Activated CD4-positive, alpha-beta T cell treated with anti-CD3 and anti-CD28 coated beads for 36 hours (primary cell): ENCODE data around the gene FNDC3B. TPM values are rescaled to one million over a fixed set of nuclear protein-coding genes. Genes with fewer than 3 reads are reported as not detected.

Experiments
- ATAC-seq: fragments of 200-7000 bp; cut with Tn5 transposase; one replicate; pipeline ENCODE4 v1.10.0; 2021; ENCODE audit warnings: mild to moderate bottlenecking, moderate library complexity
- CTCF ChIA-PET: fragments of 350-600 bp; sonication (Branson Sonifier 250); formaldehyde crosslinking; loops from one replicate; lab custom pipeline; 2021; ENCODE audit warnings: antibody characterized with exemption; lab: Charles Lee
- POLR2A ChIA-PET: fragments of 350-600 bp; sonication (Branson Sonifier 250); formaldehyde crosslinking; loops from one replicate; lab custom pipeline; 2021; ENCODE audit warnings: antibody characterized with exemption, inconsistent platforms; lab: Charles Lee
- DNase-seq: peaks from one replicate; pipeline ENCODE4 v3.0.0-alpha.2; 2020
- H3K27ac Mint-ChIP-seq: one replicate; pipeline ENCODE4 v1.8.0; 2021; ENCODE audit warnings: mixed read lengths
- H3K27me3 Mint-ChIP-seq: one replicate; pipeline ENCODE4 v1.8.0; 2021; ENCODE audit warnings: mixed read lengths
- H3K36me3 Mint-ChIP-seq: one replicate; pipeline ENCODE4 v1.8.0; 2021; ENCODE audit warnings: low read depth, mixed read lengths
- H3K4me1 Mint-ChIP-seq: one replicate; pipeline ENCODE4 v1.8.0; 2021; ENCODE audit warnings: mixed read lengths
- H3K4me3 Mint-ChIP-seq: one replicate; pipeline ENCODE4 v1.8.0; 2021; ENCODE audit warnings: mild to moderate bottlenecking, moderate library complexity, mixed read lengths
- H3K9me3 Mint-ChIP-seq: one replicate; pipeline ENCODE4 v1.8.0; 2021; ENCODE audit warnings: low read depth, mixed read lengths
- intact Hi-C, 2 experiments: fragments of 100-400 bp; cut with DNase I in 1 of 2; cut with micrococcal nuclease in 1 of 2; formaldehyde crosslinking; loops; one replicate each; pipeline versions ENCODE4 v1.14.2 to v1.15.1; 2022 to 2024; cut with DNase I, micrococcal nuclease
- total RNA-seq, 2 experiments: library from RNA; stranded (reverse); gene quantifications; one replicate each; pipeline ENCODE4 v1.2.3, GENCODE V29; 2021

The FNDC3B gene
- total RNA-seq, 2 experiments from 2014 or later = 10.5 to 14.2 TPM

GRCh38 chr3:172139528-172140276 lies 100.3 kb downstream of the FNDC3B start:
- intact Hi-C loops = loop anchor here in 1 of 2 experiments (2.0 kb wide), 1 partner anchor 33 kb away; no protein-coding TSS in a partner anchor
- peaks cover 45% of the 10 kb centered on the region for H3K4me1 Mint-ChIP-seq
- POLR2A ChIA-PET = interaction anchor here (0.6 to 1.3 kb wide), 4 partner anchors 32 to 440 kb away, joined by 3 read pairs; no protein-coding TSS in a partner anchor

GRCh38 chr3:172140499-172141391 lies 101.4 kb downstream of the FNDC3B start:
- DNase-seq = peak; percentile 30
- Mint-ChIP-seq H3K27ac (no peak overlapping the region), H3K4me3 (no peak overlapping the region), H3K4me1 (peaks cover 48% of the 10 kb centered on the region), H3K36me3 (peaks cover 4% of the 10 kb centered on the region), H3K9me3 (no peaks in the 10 kb centered on the region), H3K27me3 (no peaks in the 10 kb centered on the region)
- intact Hi-C loops = no loop called here
- no peak for ATAC-seq
- ChIA-PET CTCF (interaction anchor here (0.9 to 1.5 kb wide), 5 partner anchors 10 to 978 kb away, joined by 3 read pairs; no protein-coding TSS in a partner anchor), POLR2A (no interaction called here)

More at GRCh38 chr3:172139528-172140276, 100.3 kb downstream of the FNDC3B start:
- DNase-seq (no peak), ATAC-seq (no peak)
- Mint-ChIP-seq H3K4me3 (no peak overlapping the region), H3K36me3 (peaks cover 4% of the 10 kb centered on the region), H3K27me3 (no peaks in the 10 kb centered on the region), H3K27ac (no peak overlapping the region), H3K9me3 (no peaks in the 10 kb centered on the region)
- CTCF ChIA-PET = interaction anchor here (0.6 to 1.5 kb wide), 6 partner anchors 8 to 201 kb away, joined by 3 to 4 read pairs (median 3); no protein-coding TSS in a partner anchor

GRCh38 chr3:172142051-172142863 lies 102.9 kb downstream of the FNDC3B start:
- no peak overlapping the region for H3K27ac Mint-ChIP-seq
- no peaks in the 10 kb centered on the region for H3K27me3 Mint-ChIP-seq
- CTCF ChIA-PET = interaction anchor here (0.7 to 1.1 kb wide), 2 partner anchors 22 to 979 kb away, joined by 3 to 6 read pairs; no protein-coding TSS in a partner anchor
- no peaks in the 10 kb centered on the region for H3K36me3 Mint-ChIP-seq
- POLR2A ChIA-PET = no interaction called here
- ATAC-seq (no peak), DNase-seq (no peak)
- peaks cover 40% of the 10 kb centered on the region for H3K4me1 Mint-ChIP-seq
- no peaks in the 10 kb centered on the region for H3K9me3 Mint-ChIP-seq
- intact Hi-C loops = no loop called here
- no peak overlapping the region for H3K4me3 Mint-ChIP-seq

GRCh38 chr3:172142864-172143451 lies 103.6 kb downstream of the FNDC3B start:
- Mint-ChIP-seq H3K27me3 (no peaks in the 10 kb centered on the region), H3K36me3 (no peaks in the 10 kb centered on the region), H3K4me3 (no peak overlapping the region), H3K27ac (no peak overlapping the region), H3K4me1 (peaks cover 35% of the 10 kb centered on the region), H3K9me3 (no peaks in the 10 kb centered on the region)
- ATAC-seq (no peak), DNase-seq (no peak)
- CTCF ChIA-PET = no interaction called here
- POLR2A ChIA-PET = no interaction called here
- intact Hi-C loops = no loop called here

GRCh38 chr3:172143739-172144497 lies 104.5 kb downstream of the FNDC3B start:
- no peak overlapping the region for H3K4me3 Mint-ChIP-seq
- H3K27me3 Mint-ChIP-seq = no peaks in the 10 kb centered on the region
- peaks cover 36% of the 10 kb centered on the region for H3K4me1 Mint-ChIP-seq
- intact Hi-C loops = no loop called here
- DNase-seq (no peak), ATAC-seq (no peak)
- ChIA-PET CTCF (interaction anchor here (0.6 kb wide), 1 partner anchor 101 kb away, joined by 3 read pairs; no protein-coding TSS in a partner anchor), POLR2A (no interaction called here)
- no peaks in the 10 kb centered on the region for H3K9me3 Mint-ChIP-seq
- peak overlapping the region; percentile 3 for H3K27ac Mint-ChIP-seq
- H3K36me3 Mint-ChIP-seq = no peaks in the 10 kb centered on the region

GRCh38 chr3:172144601-172145000 lies 105.2 kb downstream of the FNDC3B start:
- DNase-seq = no peak
- ChIA-PET POLR2A (no interaction called here), CTCF (no interaction called here)
- ATAC-seq = no peak
- Mint-ChIP-seq H3K27ac (no peak overlapping the region), H3K9me3 (no peaks in the 10 kb centered on the region), H3K36me3 (no peaks in the 10 kb centered on the region), H3K4me3 (no peak overlapping the region), H3K4me1 (peaks cover 33% of the 10 kb centered on the region), H3K27me3 (no peaks in the 10 kb centered on the region)
- intact Hi-C loops = no loop called here

GRCh38 chr3:172145031-172145686 lies 105.8 kb downstream of the FNDC3B start:
- Mint-ChIP-seq H3K4me3 (no peak overlapping the region), H3K27me3 (no peaks in the 10 kb centered on the region), H3K4me1 (peaks cover 28% of the 10 kb centered on the region), H3K9me3 (no peaks in the 10 kb centered on the region), H3K36me3 (no peaks in the 10 kb centered on the region), H3K27ac (no peak overlapping the region)
- ChIA-PET POLR2A (no interaction called here), CTCF (no interaction called here)
- intact Hi-C loops = no loop called here
- peak; percentile 16 for ATAC-seq
- DNase-seq = no peak

- Mint-ChIP-seq H3K27ac (no peak overlapping the region), H3K9me3 (no peaks in the 10 kb centered on the region), H3K4me3 (no peak overlapping the region), H3K4me1 (peaks cover 22% of the 10 kb centered on the region), H3K27me3 (no peaks in the 10 kb centered on the region), H3K36me3 (no peaks in the 10 kb centered on the region)
- DNase-seq = no peak
- ChIA-PET POLR2A (no interaction called here), CTCF (no interaction called here)
- no peak for ATAC-seq
- intact Hi-C loops = no loop called here
These were observed 107.0 kb downstream of the FNDC3B start for GRCh38 chr3:172146349-172146748.

GRCh38 chr3:172147113-172147818 lies 107.9 kb downstream of the FNDC3B start:
- Mint-ChIP-seq H3K27me3 (no peaks in the 10 kb centered on the region), H3K36me3 (no peaks in the 10 kb centered on the region), H3K4me3 (no peak overlapping the region), H3K4me1 (peaks cover 24% of the 10 kb centered on the region), H3K27ac (no peak overlapping the region), H3K9me3 (no peaks in the 10 kb centered on the region)
- ATAC-seq = no peak
- ChIA-PET CTCF (interaction anchor here (0.6 to 1.4 kb wide), 3 partner anchors 12 to 145 kb away, joined by 3 read pairs; no protein-coding TSS in a partner anchor), POLR2A (no interaction called here)
- DNase-seq = no peak
- intact Hi-C loops = no loop called here
